Vagina (tissue), 2 donors: ENCODE results near the gene NXPH4.

ENCODE experiments used
- CTCF ChIP-seq, 3 experiments: fragments of 450-650 bp in 2 of 3; fragments of 200-600 bp in 1 of 3; sonication (generic) in 1 of 3; IDR thresholded peaks; one replicate each; pipeline ENCODE4 v1.5.1; 2017 to 2019; ENCODE audit warnings: antibody characterized with exemption in 3 of 3, mild to moderate bottlenecking in 2 of 3, moderate library complexity in 2 of 3
- POLR2A ChIP-seq, 2 donors: fragments of 450-650 bp; IDR thresholded peaks; one replicate each; pipeline ENCODE4 v1.6.1; 2017; ENCODE audit warnings: antibody characterized with exemption in 2 of 2, mild to moderate bottlenecking in 2 of 2, moderate library complexity in 2 of 2

DNA sequence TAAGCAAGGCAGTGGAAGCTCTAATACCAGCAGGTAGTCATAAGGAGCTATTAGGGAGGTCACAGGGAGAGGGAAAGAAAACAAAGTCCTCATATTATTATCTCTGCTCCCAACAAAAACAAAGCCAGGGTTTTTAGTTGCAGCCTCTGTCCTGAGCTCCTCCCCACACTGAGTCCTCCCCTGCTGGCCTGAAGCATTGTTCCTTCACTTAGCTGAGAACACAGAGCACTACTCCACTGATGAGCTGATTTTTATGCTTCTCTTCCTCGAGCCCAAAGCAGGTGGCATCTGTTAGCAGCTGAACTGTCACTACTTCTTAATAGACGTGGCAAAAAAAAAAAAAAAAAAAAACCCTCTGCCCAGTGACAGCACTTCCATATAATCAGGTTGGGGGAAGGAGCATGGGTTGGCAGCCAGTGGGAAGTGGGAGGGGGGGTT, 44.9 kb downstream of the NXPH4 start:
- TF ChIP-seq CTCF (IDR thresholded peaks at IDR 0.05) (no peak), POLR2A (IDR thresholded peaks at IDR 0.05) (no peak)
